Measurements from ENCODE around the gene GORAB.
A peak's percentile ranks its signal among the peaks of the same experiment; 100 is the strongest.

The GORAB gene

GRCh38 chr1:170531758-170532657 lies at the start of gene GORAB:
Gene GORAB, plus strand, starts transcription at chr1:170532166. Its CDS starts 58 bp downstream, at chr1:170532224.
- peak within 1 kb of the TSS; percentile 93 for H3K9ac ChIP-seq (ENCODE audit: low read depth, low read length)
- no peaks in the 10 kb centered on the region for H3K9me3 ChIP-seq (ENCODE audit: control insufficient read depth, insufficient read depth, low read length)
- peak within 1 kb of the TSS; percentile 91 for H3K27ac ChIP-seq (ENCODE audit: low read depth, low read length)
- peaks cover 13% of the 10 kb centered on the region for H3K36me3 ChIP-seq (ENCODE audit: control insufficient read depth, insufficient read depth, low read length)
- peak within 1 kb of the TSS; percentile 78 for H3K4me3 ChIP-seq (ENCODE audit: low read depth, low read length)
- peaks cover 10% of the 10 kb centered on the region for H3K4me1 ChIP-seq (ENCODE audit: control insufficient read depth, insufficient read depth, low read length)
- H3K27me3 ChIP-seq (ENCODE audit: control insufficient read depth, insufficient read depth, low read length): no peaks in the 10 kb centered on the region

- H3K4me3 ChIP-seq (ENCODE audit: low read depth, low read length): no peak overlapping the region
- H3K9me3 ChIP-seq (ENCODE audit: control insufficient read depth, insufficient read depth, low read length): no peaks in the 10 kb centered on the region
- no peak overlapping the region for H3K27ac ChIP-seq (ENCODE audit: low read depth, low read length)
- H3K27me3 ChIP-seq (ENCODE audit: control insufficient read depth, insufficient read depth, low read length): no peaks in the 10 kb centered on the region
- no peak overlapping the region for H3K9ac ChIP-seq (ENCODE audit: low read depth, low read length)
- no peaks in the 10 kb centered on the region for H3K36me3 ChIP-seq (ENCODE audit: control insufficient read depth, insufficient read depth, low read length)
- H3K4me1 ChIP-seq (ENCODE audit: control insufficient read depth, insufficient read depth, low read length): peaks cover 12% of the 10 kb centered on the region
Measured at GRCh38 chr1:170483051-170483450, 48.9 kb upstream of the GORAB start.

GRCh38 chr1:170487503-170487902 lies 44.5 kb upstream of the GORAB start:
- H3K27ac ChIP-seq (ENCODE audit: low read depth, low read length): peak overlapping the region; percentile 80
- H3K4me1 ChIP-seq (ENCODE audit: control insufficient read depth, insufficient read depth, low read length): peaks cover 30% of the 10 kb centered on the region
- no peaks in the 10 kb centered on the region for H3K9me3 ChIP-seq (ENCODE audit: control insufficient read depth, insufficient read depth, low read length)
- no peaks in the 10 kb centered on the region for H3K36me3 ChIP-seq (ENCODE audit: control insufficient read depth, insufficient read depth, low read length)
- no peak overlapping the region for H3K9ac ChIP-seq (ENCODE audit: low read depth, low read length)
- no peak overlapping the region for H3K4me3 ChIP-seq (ENCODE audit: low read depth, low read length)
- no peaks in the 10 kb centered on the region for H3K27me3 ChIP-seq (ENCODE audit: control insufficient read depth, insufficient read depth, low read length)

GRCh38 chr1:170491291-170491690 lies 40.7 kb upstream of the GORAB start:
- Histone ChIP-seq H3K27ac (ENCODE audit: low read depth, low read length) (no peak overlapping the region), H3K9ac (ENCODE audit: low read depth, low read length) (no peak overlapping the region), H3K27me3 (ENCODE audit: control insufficient read depth, insufficient read depth, low read length) (no peaks in the 10 kb centered on the region), H3K9me3 (ENCODE audit: control insufficient read depth, insufficient read depth, low read length) (no peaks in the 10 kb centered on the region), H3K4me3 (ENCODE audit: low read depth, low read length) (peak overlapping the region; percentile 14; the same call in 1 of the 2 replicates), H3K4me1 (ENCODE audit: control insufficient read depth, insufficient read depth, low read length) (peaks cover 46% of the 10 kb centered on the region), H3K36me3 (ENCODE audit: control insufficient read depth, insufficient read depth, low read length) (no peaks in the 10 kb centered on the region)

GRCh38 chr1:170494369-170494768 lies 37.6 kb upstream of the GORAB start:
- H3K27ac ChIP-seq (ENCODE audit: low read depth, low read length): no peak overlapping the region
- peaks cover 36% of the 10 kb centered on the region for H3K4me1 ChIP-seq (ENCODE audit: control insufficient read depth, insufficient read depth, low read length)
- no peak overlapping the region for H3K4me3 ChIP-seq (ENCODE audit: low read depth, low read length)
- H3K27me3 ChIP-seq (ENCODE audit: control insufficient read depth, insufficient read depth, low read length): no peaks in the 10 kb centered on the region
- H3K9ac ChIP-seq (ENCODE audit: low read depth, low read length): no peak overlapping the region
- no peaks in the 10 kb centered on the region for H3K9me3 ChIP-seq (ENCODE audit: control insufficient read depth, insufficient read depth, low read length)
- no peaks in the 10 kb centered on the region for H3K36me3 ChIP-seq (ENCODE audit: control insufficient read depth, insufficient read depth, low read length)

- Histone ChIP-seq H3K27me3 (ENCODE audit: control insufficient read depth, insufficient read depth, low read length) (no peaks in the 10 kb centered on the region), H3K4me3 (ENCODE audit: low read depth, low read length) (no peak overlapping the region), H3K27ac (ENCODE audit: low read depth, low read length) (no peak overlapping the region)
Measured at GRCh38 chr1:170495006-170495405, 37.0 kb upstream of the GORAB start.

GRCh38 chr1:170498876-170499275 lies 33.1 kb upstream of the GORAB start:
- H3K4me1 ChIP-seq (ENCODE audit: control insufficient read depth, insufficient read depth, low read length): peaks cover 24% of the 10 kb centered on the region
- H3K27me3 ChIP-seq (ENCODE audit: control insufficient read depth, insufficient read depth, low read length): no peaks in the 10 kb centered on the region
- no peaks in the 10 kb centered on the region for H3K36me3 ChIP-seq (ENCODE audit: control insufficient read depth, insufficient read depth, low read length)
- no peak overlapping the region for H3K9ac ChIP-seq (ENCODE audit: low read depth, low read length)
- no peak overlapping the region for H3K4me3 ChIP-seq (ENCODE audit: low read depth, low read length)
- H3K27ac ChIP-seq (ENCODE audit: low read depth, low read length): no peak overlapping the region
- H3K9me3 ChIP-seq (ENCODE audit: control insufficient read depth, insufficient read depth, low read length): no peaks in the 10 kb centered on the region

More at GRCh38 chr1:170495006-170495405, 37.0 kb upstream of the GORAB start:
- H3K9ac ChIP-seq (ENCODE audit: low read depth, low read length): no peak overlapping the region
- peaks cover 35% of the 10 kb centered on the region for H3K4me1 ChIP-seq (ENCODE audit: control insufficient read depth, insufficient read depth, low read length)
- no peaks in the 10 kb centered on the region for H3K36me3 ChIP-seq (ENCODE audit: control insufficient read depth, insufficient read depth, low read length)
- H3K9me3 ChIP-seq (ENCODE audit: control insufficient read depth, insufficient read depth, low read length): no peaks in the 10 kb centered on the region

GRCh38 chr1:170503665-170504064 lies 28.3 kb upstream of the GORAB start:
- peak overlapping the region; percentile 23; the same call in 1 of the 2 replicates for H3K4me3 ChIP-seq (ENCODE audit: low read depth, low read length)
- no peaks in the 10 kb centered on the region for H3K9me3 ChIP-seq (ENCODE audit: control insufficient read depth, insufficient read depth, low read length)
- H3K4me1 ChIP-seq (ENCODE audit: control insufficient read depth, insufficient read depth, low read length): peaks cover 14% of the 10 kb centered on the region
- no peaks in the 10 kb centered on the region for H3K27me3 ChIP-seq (ENCODE audit: control insufficient read depth, insufficient read depth, low read length)
- H3K36me3 ChIP-seq (ENCODE audit: control insufficient read depth, insufficient read depth, low read length): no peaks in the 10 kb centered on the region
- H3K9ac ChIP-seq (ENCODE audit: low read depth, low read length): no peak overlapping the region
- peak overlapping the region; percentile 65 for H3K27ac ChIP-seq (ENCODE audit: low read depth, low read length)

- H3K9me3 ChIP-seq (ENCODE audit: control insufficient read depth, insufficient read depth, low read length): no peaks in the 10 kb centered on the region
- no peak overlapping the region for H3K27ac ChIP-seq (ENCODE audit: low read depth, low read length)
- no peak overlapping the region for H3K4me3 ChIP-seq (ENCODE audit: low read depth, low read length)
- H3K27me3 ChIP-seq (ENCODE audit: control insufficient read depth, insufficient read depth, low read length): no peaks in the 10 kb centered on the region
- no peaks in the 10 kb centered on the region for H3K36me3 ChIP-seq (ENCODE audit: control insufficient read depth, insufficient read depth, low read length)
- no peak overlapping the region for H3K9ac ChIP-seq (ENCODE audit: low read depth, low read length)
- H3K4me1 ChIP-seq (ENCODE audit: control insufficient read depth, insufficient read depth, low read length): no peaks in the 10 kb centered on the region
Measured at GRCh38 chr1:170510163-170510562, 21.8 kb upstream of the GORAB start.

GRCh38 chr1:170511038-170511437 lies 20.9 kb upstream of the GORAB start:
- H3K9ac ChIP-seq (ENCODE audit: low read depth, low read length): no peak overlapping the region
- H3K36me3 ChIP-seq (ENCODE audit: control insufficient read depth, insufficient read depth, low read length): no peaks in the 10 kb centered on the region
- H3K9me3 ChIP-seq (ENCODE audit: control insufficient read depth, insufficient read depth, low read length): no peaks in the 10 kb centered on the region

GRCh38 chr1:170513138-170513537 lies 18.8 kb upstream of the GORAB start:
- H3K4me1 ChIP-seq (ENCODE audit: control insufficient read depth, insufficient read depth, low read length): no peaks in the 10 kb centered on the region

More at GRCh38 chr1:170511038-170511437, 20.9 kb upstream of the GORAB start:
- Histone ChIP-seq H3K27me3 (ENCODE audit: control insufficient read depth, insufficient read depth, low read length) (no peaks in the 10 kb centered on the region), H3K27ac (ENCODE audit: low read depth, low read length) (no peak overlapping the region), H3K4me3 (ENCODE audit: low read depth, low read length) (no peak overlapping the region), H3K4me1 (ENCODE audit: control insufficient read depth, insufficient read depth, low read length) (no peaks in the 10 kb centered on the region)

More at GRCh38 chr1:170513138-170513537, 18.8 kb upstream of the GORAB start:
- Histone ChIP-seq H3K27ac (ENCODE audit: low read depth, low read length) (no peak overlapping the region), H3K9me3 (ENCODE audit: control insufficient read depth, insufficient read depth, low read length) (no peaks in the 10 kb centered on the region), H3K9ac (ENCODE audit: low read depth, low read length) (no peak overlapping the region), H3K4me3 (ENCODE audit: low read depth, low read length) (no peak overlapping the region), H3K36me3 (ENCODE audit: control insufficient read depth, insufficient read depth, low read length) (no peaks in the 10 kb centered on the region), H3K27me3 (ENCODE audit: control insufficient read depth, insufficient read depth, low read length) (no peaks in the 10 kb centered on the region)
